WERI-Rb-1 (cell line): ENCODE measurements around the gene MEAF6.
A peak's percentile ranks its signal among the peaks of the same experiment; 100 is the strongest.

ENCODE experiments used
- DNase-seq: peaks from one replicate; pipeline ENCODE4 v3.0.0-alpha.2; 2020
- H3K27ac ChIP-seq: fragments of 250-450 bp; sonication (Bioruptor Pico); 2 replicates; pipeline ENCODE4 v1.5.1; 2020; ENCODE audit warnings: mild to moderate bottlenecking, moderate library complexity
- H3K27me3 ChIP-seq: fragments of 250-450 bp; sonication (Bioruptor Pico); 2 replicates; pipeline ENCODE4 v1.5.1; 2021; ENCODE audit warnings: mild to moderate bottlenecking, low read depth, moderate library complexity; ENCODE audit not compliant: insufficient read depth, severe bottlenecking
- H3K36me3 ChIP-seq: fragments of 250-450 bp; sonication (Bioruptor Pico); 2 replicates; pipeline ENCODE4 v1.5.1; 2020; ENCODE audit warnings: mild to moderate bottlenecking, moderate library complexity
- H3K4me3 ChIP-seq: 2 replicates; pipeline ENCODE4 v1.5.1; 2011; ENCODE audit warnings: low read depth, mild to moderate bottlenecking, control low read depth, low read length
- H3K9me3 ChIP-seq: fragments of 250-450 bp; sonication (Bioruptor Pico); 2 replicates; pipeline ENCODE4 v1.5.1; 2021; ENCODE audit warnings: mild to moderate bottlenecking, moderate library complexity; ENCODE audit not compliant: severe bottlenecking
- CTCF ChIP-seq: IDR thresholded peaks from 2 replicates; pipeline ENCODE4 v1.5.1; 2011; ENCODE audit warnings: low read depth, mild to moderate bottlenecking, control low read depth, inconsistent platforms, low read length

MEAF6 gene

GRCh38 chr1:37493336-37494098, 21.0 kb downstream of the MEAF6 start:
- peaks cover 56% of the 10 kb centered on the region for H3K36me3 ChIP-seq
- H3K9me3 ChIP-seq: no peaks in the 10 kb centered on the region
- H3K27me3 ChIP-seq: no peaks in the 10 kb centered on the region
- no peak overlapping the region for H3K4me3 ChIP-seq
- no peak for DNase-seq
- no peak for TF ChIP-seq CTCF
- H3K27ac ChIP-seq: no peak overlapping the region

GRCh38 chr1:37487619-37487984, 27.0 kb downstream of the MEAF6 start:
- H3K9me3 ChIP-seq: no peaks in the 10 kb centered on the region
- H3K27me3 ChIP-seq: no peaks in the 10 kb centered on the region
- H3K4me3 ChIP-seq: no peak overlapping the region
- peaks cover 32% of the 10 kb centered on the region for H3K36me3 ChIP-seq
- no peak overlapping the region for H3K27ac ChIP-seq
- no peak for TF ChIP-seq CTCF
- no peak for DNase-seq

- DNase-seq: peak; percentile 77
- Histone ChIP-seq H3K27ac (peak overlapping the region; percentile 61), H3K36me3 (peaks cover 37% of the 10 kb centered on the region), H3K27me3 (no peaks in the 10 kb centered on the region), H3K9me3 (no peaks in the 10 kb centered on the region), H3K4me3 (no peak overlapping the region)
- peak; percentile 93 for TF ChIP-seq CTCF
Observed at GRCh38 chr1:37486680-37487618, 27.6 kb downstream of the MEAF6 start.

GRCh38 chr1:37485902-37486679, 28.5 kb downstream of the MEAF6 start:
- Histone ChIP-seq H3K4me3 (no peak overlapping the region), H3K9me3 (no peaks in the 10 kb centered on the region), H3K27ac (peak overlapping the region; percentile 61), H3K36me3 (peaks cover 42% of the 10 kb centered on the region), H3K27me3 (no peaks in the 10 kb centered on the region)
- TF ChIP-seq CTCF: no peak
- DNase-seq: no peak

- no peaks in the 10 kb centered on the region for H3K27me3 ChIP-seq
- TF ChIP-seq CTCF: no peak
- H3K27ac ChIP-seq: peak overlapping the region; percentile 37; the same call in 1 of the 2 replicates
- H3K36me3 ChIP-seq: peaks cover 47% of the 10 kb centered on the region
- H3K9me3 ChIP-seq: no peaks in the 10 kb centered on the region
- H3K4me3 ChIP-seq: no peak overlapping the region
- DNase-seq: no peak
Observed at GRCh38 chr1:37484325-37485051, 30.1 kb downstream of the MEAF6 start.
